MG63 (cell line): Measurements from ENCODE around the gene LIPK. TPM values are rescaled to one million over a fixed set of nuclear protein-coding genes. Genes with fewer than 3 reads are reported as not detected.
"Not testable (repeated sequence)": the region's sequence is repeated elsewhere in the genome, so short reads cannot be mapped to it uniquely, and the experiment has no call there.

Experiments
- DNase-seq: peaks from one replicate; pipeline ENCODE4 v3.0.0-alpha.2; 2020
- H3K27me3 ChIP-seq: fragments of 250-450 bp; sonication (Bioruptor Pico); 2 replicates; pipeline ENCODE4 v1.5.1; 2020; ENCODE audit warnings: mild to moderate bottlenecking, moderate library complexity
- H3K36me3 ChIP-seq: fragments of 250-450 bp; sonication (Bioruptor Pico); 2 replicates; pipeline ENCODE4 v1.5.1; 2020; ENCODE audit warnings: mild to moderate bottlenecking, moderate library complexity
- H3K4me3 ChIP-seq: fragments of 250-450 bp; sonication (Bioruptor Pico); 2 replicates; pipeline ENCODE4 v1.5.1; 2020; ENCODE audit warnings: mild to moderate bottlenecking, moderate library complexity
- H3K9me3 ChIP-seq: fragments of 250-450 bp; sonication (Bioruptor Pico); 2 replicates; pipeline ENCODE4 v1.5.1; 2020; ENCODE audit warnings: mild to moderate bottlenecking, moderate library complexity
- total RNA-seq: library from RNA; depleted of rRNA; stranded (reverse); fragments of >200 nt; shearing (Covaris generic); gene quantifications from 2 replicates; pipeline ENCODE4 v1.2.3, GENCODE V29; 2014; ENCODE audit warnings: low replicate concordance

The LIPK gene
- total RNA-seq, 1 experiment from 2014 or later, result not detected

- Histone ChIP-seq H3K27me3 (no peaks in the 10 kb centered on the region), H3K36me3 (no peaks in the 10 kb centered on the region), H3K9me3 (no peaks in the 10 kb centered on the region), H3K4me3 (no peak overlapping the region)
- no peak for DNase-seq
These were observed 12.5 kb upstream of the LIPK start for GRCh38 chr10:88693392-88694020.

GRCh38 chr10:88702848-88703597 lies 3.0 kb upstream of the LIPK start:
- Histone ChIP-seq H3K4me3 (no peak overlapping the region), H3K36me3 (no peaks in the 10 kb centered on the region), H3K27me3 (no peaks in the 10 kb centered on the region), H3K9me3 (no peaks in the 10 kb centered on the region)
- peak; percentile 13 for DNase-seq

- Histone ChIP-seq H3K4me3 (no peak overlapping the region), H3K36me3 (no peaks in the 10 kb centered on the region), H3K9me3 (no peaks in the 10 kb centered on the region), H3K27me3 (no peaks in the 10 kb centered on the region)
- DNase-seq, result peak; percentile 16
These were observed 1.5 kb downstream of the LIPK start for GRCh38 chr10:88707429-88708155.

DNA sequence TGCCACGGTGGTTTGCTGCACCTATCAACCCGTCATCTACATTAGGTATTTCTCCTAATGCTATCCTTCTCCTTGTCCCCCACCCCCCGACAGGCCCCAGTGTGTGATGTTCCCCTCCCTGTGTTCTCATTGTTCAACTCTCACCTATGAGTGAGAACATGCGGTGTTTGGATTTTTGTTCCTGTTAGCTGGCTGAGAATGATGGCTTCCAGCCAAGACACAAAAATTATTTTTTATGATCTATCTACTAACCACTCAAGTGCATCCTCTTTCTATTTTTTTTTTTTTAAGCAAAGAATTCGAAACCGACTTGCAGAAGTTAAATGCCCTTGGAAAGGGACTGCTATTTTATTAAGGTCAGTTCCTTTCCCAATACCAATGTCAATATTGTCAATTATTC lies 3.3 kb downstream of the LIPK start:
- DNase-seq, H3K9me3 ChIP-seq, H3K27me3 ChIP-seq, H3K36me3 ChIP-seq, H3K4me3 ChIP-seq: not testable (repeated sequence)

DNA sequence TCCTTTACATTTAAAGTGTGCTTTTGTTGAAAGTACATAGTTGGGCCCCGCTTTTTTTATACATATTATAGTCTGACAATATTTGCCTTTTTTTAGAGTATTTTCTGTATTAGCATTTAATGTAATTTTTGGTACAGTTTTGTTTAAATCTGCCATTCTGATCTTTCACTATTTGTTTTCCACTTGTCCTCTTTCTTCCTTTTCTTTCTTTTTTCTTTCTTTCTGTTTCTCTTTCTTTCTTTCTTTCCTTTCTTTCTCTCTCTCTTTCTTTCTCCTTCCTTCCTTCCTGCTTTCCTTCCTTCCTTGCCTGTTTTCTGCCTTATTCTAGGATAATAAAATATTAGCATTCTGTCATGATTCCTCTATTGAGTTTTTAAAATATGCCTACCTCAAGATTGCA lies 9.5 kb downstream of the LIPK start:
- no peak for DNase-seq
- no peak overlapping the region for H3K4me3 ChIP-seq

DNA sequence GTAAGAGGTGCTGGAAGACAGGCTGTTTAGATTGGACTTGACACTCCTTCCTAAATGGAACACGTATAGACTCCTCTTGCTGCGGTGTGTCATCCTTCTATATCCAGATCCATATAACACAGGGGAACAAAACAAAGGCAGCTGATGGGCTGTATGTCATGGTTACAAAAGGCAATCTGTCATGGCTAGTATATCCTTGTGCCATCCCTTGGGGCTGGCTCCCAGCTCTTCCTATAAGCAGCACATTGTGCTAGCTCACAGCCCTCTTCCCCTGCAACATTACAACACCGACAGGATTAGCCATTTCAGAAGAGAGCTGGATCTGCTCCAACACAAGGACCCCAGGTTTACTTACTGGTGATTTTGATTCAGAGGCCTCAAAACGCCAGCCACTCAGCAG lies 15.3 kb downstream of the LIPK start:
- no peak overlapping the region for H3K4me3 ChIP-seq
- no peaks in the 10 kb centered on the region for H3K36me3 ChIP-seq
- no peaks in the 10 kb centered on the region for H3K9me3 ChIP-seq
- DNase-seq, result no peak
- H3K27me3 ChIP-seq, result no peaks in the 10 kb centered on the region

More for the DNA sequence above, 9.5 kb downstream of the LIPK start:
- Histone ChIP-seq H3K9me3 (no peaks in the 10 kb centered on the region), H3K27me3 (no peaks in the 10 kb centered on the region), H3K36me3 (no peaks in the 10 kb centered on the region)

GRCh38 chr10:88725798-88726197 lies 19.7 kb downstream of the LIPK start:
- no peak for DNase-seq
- Histone ChIP-seq H3K9me3 (no peaks in the 10 kb centered on the region), H3K4me3 (no peak overlapping the region), H3K36me3 (no peaks in the 10 kb centered on the region), H3K27me3 (no peaks in the 10 kb centered on the region)

- Histone ChIP-seq H3K4me3 (no peak overlapping the region), H3K36me3 (no peaks in the 10 kb centered on the region), H3K9me3 (no peaks in the 10 kb centered on the region), H3K27me3 (no peaks in the 10 kb centered on the region)
- DNase-seq, result peak; percentile 7
These were observed 22.2 kb downstream of the LIPK start for GRCh38 chr10:88728107-88728763.

- Histone ChIP-seq H3K36me3 (no peaks in the 10 kb centered on the region), H3K4me3 (no peak overlapping the region)
- no peak for DNase-seq
These were observed 24.8 kb downstream of the LIPK start for GRCh38 chr10:88730864-88731263.

GRCh38 chr10:88731296-88731695 lies 25.2 kb downstream of the LIPK start:
- H3K9me3 ChIP-seq, result no peaks in the 10 kb centered on the region
- DNase-seq, result no peak
- no peak overlapping the region for H3K4me3 ChIP-seq
- no peaks in the 10 kb centered on the region for H3K36me3 ChIP-seq
- H3K27me3 ChIP-seq, result no peaks in the 10 kb centered on the region

More at GRCh38 chr10:88730864-88731263, 24.8 kb downstream of the LIPK start:
- H3K9me3 ChIP-seq, result no peaks in the 10 kb centered on the region
- H3K27me3 ChIP-seq, result no peaks in the 10 kb centered on the region

- H3K9me3 ChIP-seq, result no peaks in the 10 kb centered on the region
- no peak for DNase-seq
- no peaks in the 10 kb centered on the region for H3K36me3 ChIP-seq
- H3K4me3 ChIP-seq, result no peak overlapping the region
- H3K27me3 ChIP-seq, result no peaks in the 10 kb centered on the region
These were observed 27.2 kb downstream of the LIPK start for GRCh38 chr10:88733215-88733614.

GRCh38 chr10:88735661-88736060 lies 29.6 kb downstream of the LIPK start:
- no peaks in the 10 kb centered on the region for H3K36me3 ChIP-seq
- no peak overlapping the region for H3K4me3 ChIP-seq
- H3K27me3 ChIP-seq, result no peaks in the 10 kb centered on the region
- no peaks in the 10 kb centered on the region for H3K9me3 ChIP-seq
- peak; percentile 84 for DNase-seq

DNA sequence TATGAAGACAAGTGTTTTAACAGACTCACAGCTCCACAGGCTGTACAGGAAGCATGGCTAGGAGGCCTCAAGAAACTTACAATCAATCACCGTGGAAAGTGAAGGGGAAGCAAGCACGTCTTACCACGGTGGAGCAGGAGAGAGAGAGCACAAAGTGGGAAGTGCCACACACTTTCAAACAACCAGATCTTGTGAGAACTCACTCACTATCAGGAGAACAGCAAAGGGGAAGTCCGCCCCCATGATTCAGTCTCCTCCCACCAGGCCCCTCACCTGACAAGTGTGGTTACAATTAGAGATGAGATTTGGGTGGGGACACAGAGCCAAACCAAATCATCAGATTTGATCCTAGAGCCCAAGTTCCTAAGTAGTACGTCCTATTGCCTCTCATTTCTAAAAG lies 35.9 kb downstream of the LIPK start:
- H3K27me3 ChIP-seq, H3K4me3 ChIP-seq, DNase-seq, H3K36me3 ChIP-seq: not testable (repeated sequence)
- H3K9me3 ChIP-seq, result peaks cover 18% of the 10 kb centered on the region

GRCh38 chr10:88742448-88742847 lies 36.4 kb downstream of the LIPK start:
- peaks cover 18% of the 10 kb centered on the region for H3K9me3 ChIP-seq
- H3K4me3 ChIP-seq, result no peak overlapping the region
- no peaks in the 10 kb centered on the region for H3K27me3 ChIP-seq
- no peak for DNase-seq
- H3K36me3 ChIP-seq, result no peaks in the 10 kb centered on the region

- Histone ChIP-seq H3K27me3 (no peaks in the 10 kb centered on the region), H3K36me3 (no peaks in the 10 kb centered on the region), H3K4me3 (no peak overlapping the region), H3K9me3 (peaks cover 20% of the 10 kb centered on the region)
- no peak for DNase-seq
These were observed 38.0 kb downstream of the LIPK start for GRCh38 chr10:88744002-88744401.

DNA sequence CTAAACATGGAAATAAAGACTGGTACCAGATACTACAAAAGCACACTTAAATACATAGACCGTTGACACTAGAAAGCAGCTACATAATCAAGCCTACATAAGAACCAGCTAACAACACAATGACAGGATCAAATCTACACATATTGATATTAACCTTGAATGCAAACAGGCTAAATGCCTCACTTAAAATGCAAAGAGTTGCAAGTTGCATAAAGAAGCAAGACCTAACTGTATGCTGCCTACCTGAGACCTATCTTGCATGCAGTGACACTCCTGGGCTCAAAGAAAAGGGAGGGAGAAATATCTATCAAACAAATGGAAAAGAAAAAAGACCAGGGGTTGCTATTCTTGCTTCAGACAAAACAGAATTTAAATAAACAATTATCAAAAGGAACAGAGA lies 39.6 kb downstream of the LIPK start:
- Histone ChIP-seq H3K9me3 (peaks cover 29% of the 10 kb centered on the region), H3K4me3 (no peak overlapping the region), H3K36me3 (no peaks in the 10 kb centered on the region), H3K27me3 (no peaks in the 10 kb centered on the region)
- DNase-seq, result no peak

GRCh38 chr10:88754287-88754686 lies 48.2 kb downstream of the LIPK start:
- peak; percentile 59 for DNase-seq
- peaks cover 6% of the 10 kb centered on the region for H3K9me3 ChIP-seq
- H3K4me3 ChIP-seq, result no peak overlapping the region
- H3K36me3 ChIP-seq, result no peaks in the 10 kb centered on the region
- no peaks in the 10 kb centered on the region for H3K27me3 ChIP-seq
